ENCODE results near the gene FIP1L1. TPM values are rescaled to one million over a fixed set of nuclear protein-coding genes. Genes with fewer than 3 reads are reported as not detected.

Gene FIP1L1
- total RNA-seq, 1 experiment from 2014 or later: 47.6 TPM

DNA sequence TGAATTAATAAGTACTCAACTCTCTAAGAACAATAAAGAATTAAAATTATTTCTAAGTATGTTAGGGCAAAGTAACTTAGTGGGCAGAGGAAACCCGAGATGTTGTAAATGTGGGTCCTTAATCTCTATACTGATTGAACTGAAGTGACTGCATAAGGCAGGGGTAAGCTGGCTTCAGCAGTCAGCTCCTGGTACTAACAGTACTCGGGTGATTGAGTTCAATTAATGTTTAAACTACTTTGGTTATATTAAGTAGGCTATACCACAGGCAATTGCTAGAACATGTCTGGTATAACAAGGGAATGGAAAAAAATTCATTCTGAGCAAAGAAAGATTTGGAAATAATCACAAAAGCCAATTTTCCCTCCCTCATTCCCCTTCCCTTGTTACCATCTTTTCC is 123.1 kb downstream of the FIP1L1 start:
- H3K27ac Mint-ChIP-seq: no peak overlapping the region
- H3K27me3 Mint-ChIP-seq (ENCODE audit: low read depth): no peaks in the 10 kb centered on the region
- CTCF ChIA-PET: interaction anchor here (1.0 kb wide), 1 partner anchor 732 kb away, joined by 3 read pairs; no protein-coding TSS in a partner anchor
- POLR2A ChIA-PET: no interaction called here
- H3K36me3 Mint-ChIP-seq: no peaks in the 10 kb centered on the region
- no peak overlapping the region for H3K4me3 Mint-ChIP-seq
- DNase-seq (ENCODE audit: low spot score) (no peak), ATAC-seq (no peak)
- H3K4me1 Mint-ChIP-seq: peaks cover 18% of the 10 kb centered on the region
- H3K9me3 Mint-ChIP-seq: no peaks in the 10 kb centered on the region
- no peak for TF ChIP-seq HMGA2 (CRISPR knock-in tag; IDR thresholded peaks at IDR 0.05)
- no peak for TF ChIP-seq NFYB (CRISPR knock-in tag; conservative IDR thresholded peaks at IDR 0.05; ENCODE audit: low read depth)
- no peak for TF ChIP-seq ZBTB43 (CRISPR knock-in tag; IDR thresholded peaks at IDR 0.05)
- TF ChIP-seq, protein P1, sequence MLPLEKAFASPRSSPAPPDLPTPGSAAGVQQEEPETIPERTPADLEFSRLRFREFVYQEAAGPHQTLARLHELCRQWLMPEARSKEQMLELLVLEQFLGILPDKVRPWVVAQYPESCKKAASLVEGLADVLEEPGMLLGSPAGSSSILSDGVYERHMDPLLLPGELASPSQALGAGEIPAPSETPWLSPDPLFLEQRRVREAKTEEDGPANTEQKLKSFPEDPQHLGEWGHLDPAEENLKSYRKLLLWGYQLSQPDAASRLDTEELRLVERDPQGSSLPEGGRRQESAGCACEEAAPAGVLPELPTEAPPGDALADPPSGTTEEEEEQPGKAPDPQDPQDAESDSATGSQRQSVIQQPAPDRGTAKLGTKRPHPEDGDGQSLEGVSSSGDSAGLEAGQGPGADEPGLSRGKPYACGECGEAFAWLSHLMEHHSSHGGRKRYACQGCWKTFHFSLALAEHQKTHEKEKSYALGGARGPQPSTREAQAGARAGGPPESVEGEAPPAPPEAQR (CRISPR knock-in tag; IDR thresholded peaks at IDR 0.05): no peak
- no peak for TF ChIP-seq ZNF138 (CRISPR knock-in tag; conservative IDR thresholded peaks at IDR 0.05)
- TF ChIP-seq ESRRA (CRISPR knock-in tag; IDR thresholded peaks at IDR 0.05; ENCODE audit: borderline replicate concordance): no peak
- TF ChIP-seq SMAD4 (CRISPR knock-in tag; IDR thresholded peaks at IDR 0.05): no peak
- TF ChIP-seq ATF3 (CRISPR knock-in tag; conservative IDR thresholded peaks at IDR 0.05): no peak
- no peak for TF ChIP-seq IRF1 (CRISPR knock-in tag; IDR thresholded peaks at IDR 0.05)
- TF ChIP-seq NFE2L1 (CRISPR knock-in tag; IDR thresholded peaks at IDR 0.05): no peak
- no peak for TF ChIP-seq RELA (CRISPR knock-in tag; IDR thresholded peaks at IDR 0.05; ENCODE audit: borderline replicate concordance)
- TF ChIP-seq E2F4 (CRISPR knock-in tag; IDR thresholded peaks at IDR 0.05; ENCODE audit: borderline replicate concordance, low read depth): no peak

DNA sequence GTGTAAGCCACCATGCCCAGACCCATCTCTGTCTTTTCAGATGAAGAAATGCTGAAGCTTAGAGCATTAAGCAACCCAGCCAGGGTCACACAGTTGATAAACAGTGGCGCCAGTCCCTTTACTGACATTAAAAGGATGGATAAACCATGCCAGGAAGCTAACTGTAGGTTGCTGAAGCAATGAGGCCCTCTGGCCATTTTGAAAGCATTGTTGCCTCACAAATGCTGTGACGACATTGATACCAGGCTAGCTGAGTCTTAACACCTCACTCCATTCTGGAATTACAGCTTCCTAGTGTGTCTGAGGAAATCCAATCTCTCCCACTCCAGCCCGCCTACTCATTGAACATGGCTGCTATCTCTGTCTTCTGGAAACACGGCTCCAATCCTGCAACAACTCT is 124.1 kb downstream of the FIP1L1 start:
- CTCF ChIA-PET: interaction anchor here (1.0 kb wide), 1 partner anchor 731 kb away, joined by 3 read pairs; no protein-coding TSS in a partner anchor
- no peak for TF ChIP-seq ATF2 (CRISPR knock-in tag; IDR thresholded peaks at IDR 0.05; ENCODE audit: borderline replicate concordance, low read depth)
- no peak for TF ChIP-seq STAT6 (CRISPR knock-in tag; conservative IDR thresholded peaks at IDR 0.05; ENCODE audit: low read depth)
- no peak for TF ChIP-seq MYBL2 (CRISPR knock-in tag; IDR thresholded peaks at IDR 0.05)
- TF ChIP-seq ARID4B (CRISPR knock-in tag; IDR thresholded peaks at IDR 0.05; ENCODE audit: borderline replicate concordance): no peak
- no peak for TF ChIP-seq RORB (CRISPR knock-in tag; IDR thresholded peaks at IDR 0.05)
- TF ChIP-seq FOXJ3 (CRISPR knock-in tag; IDR thresholded peaks at IDR 0.05; ENCODE audit: borderline replicate concordance): no peak
- TF ChIP-seq SOX15 (CRISPR knock-in tag; IDR thresholded peaks at IDR 0.05): no peak
- no peak for TF ChIP-seq USF1 (CRISPR knock-in tag; IDR thresholded peaks at IDR 0.05)
- H3K9me3 Mint-ChIP-seq: no peaks in the 10 kb centered on the region
- H3K36me3 Mint-ChIP-seq: no peaks in the 10 kb centered on the region
- no peak for ATAC-seq
- peaks cover 17% of the 10 kb centered on the region for H3K4me1 Mint-ChIP-seq
- H3K4me3 Mint-ChIP-seq: no peak overlapping the region
- DNase-seq (ENCODE audit: low spot score): no peak
- H3K27me3 Mint-ChIP-seq (ENCODE audit: low read depth): no peaks in the 10 kb centered on the region
- POLR2A ChIA-PET: no interaction called here
- no peak overlapping the region for H3K27ac Mint-ChIP-seq

Data from WTC11 (cell line).